GM12864 (cell line): Measurements from ENCODE around the gene PCBP2.
A peak's percentile ranks its signal among the peaks of the same experiment; 100 is the strongest.

ENCODE experiments used
- DNase-seq: peaks from one replicate; pipeline ENCODE4 v3.0.0-alpha.2; 2011; ENCODE audit warnings: low read depth
- H3K4me3 ChIP-seq: 2 replicates; pipeline ENCODE4 v1.5.1; 2011; ENCODE audit warnings: mild to moderate bottlenecking, low read depth, low read length, control low read depth
- CTCF ChIP-seq: IDR thresholded peaks from 2 replicates; pipeline ENCODE4 v1.5.1; 2011; ENCODE audit warnings: low read depth, mild to moderate bottlenecking, moderate library complexity, low read length, control low read depth, inconsistent platforms; ENCODE audit errors: missing control alignments

PCBP2 gene

DNA sequence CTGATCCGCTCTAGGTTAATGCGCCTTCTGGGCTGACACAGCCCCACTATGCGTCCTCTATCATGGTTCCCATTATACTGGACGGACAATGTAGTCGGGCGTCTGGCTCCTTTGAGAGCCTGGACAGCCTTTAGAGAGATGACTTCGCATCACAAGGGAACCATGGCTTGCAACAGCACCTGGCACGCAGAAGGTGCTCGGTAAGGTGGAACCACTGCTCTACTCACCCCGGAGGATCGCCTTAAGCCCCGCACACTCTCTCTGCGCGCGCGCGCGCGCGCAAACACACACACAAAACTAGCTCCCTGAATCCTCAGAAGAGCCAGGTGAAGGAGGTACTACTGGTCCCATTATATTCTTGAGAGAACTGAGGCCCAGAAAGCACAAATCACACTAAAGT, 40.3 kb downstream of the PCBP2 start:
- TF ChIP-seq CTCF, result no peak
- H3K4me3 ChIP-seq, result no peak overlapping the region
- no peak for DNase-seq

- H3K4me3 ChIP-seq, result peak overlapping the region; percentile 61
- TF ChIP-seq CTCF, result no peak
- DNase-seq, result peak; percentile 53
Measured at GRCh38 chr12:53492830-53493609, 41.1 kb downstream of the PCBP2 start.

GRCh38 chr12:53493610-53494391, 41.9 kb downstream of the PCBP2 start:
- no peak for DNase-seq
- TF ChIP-seq CTCF, result no peak
- peak overlapping the region; percentile 61 for H3K4me3 ChIP-seq

DNA sequence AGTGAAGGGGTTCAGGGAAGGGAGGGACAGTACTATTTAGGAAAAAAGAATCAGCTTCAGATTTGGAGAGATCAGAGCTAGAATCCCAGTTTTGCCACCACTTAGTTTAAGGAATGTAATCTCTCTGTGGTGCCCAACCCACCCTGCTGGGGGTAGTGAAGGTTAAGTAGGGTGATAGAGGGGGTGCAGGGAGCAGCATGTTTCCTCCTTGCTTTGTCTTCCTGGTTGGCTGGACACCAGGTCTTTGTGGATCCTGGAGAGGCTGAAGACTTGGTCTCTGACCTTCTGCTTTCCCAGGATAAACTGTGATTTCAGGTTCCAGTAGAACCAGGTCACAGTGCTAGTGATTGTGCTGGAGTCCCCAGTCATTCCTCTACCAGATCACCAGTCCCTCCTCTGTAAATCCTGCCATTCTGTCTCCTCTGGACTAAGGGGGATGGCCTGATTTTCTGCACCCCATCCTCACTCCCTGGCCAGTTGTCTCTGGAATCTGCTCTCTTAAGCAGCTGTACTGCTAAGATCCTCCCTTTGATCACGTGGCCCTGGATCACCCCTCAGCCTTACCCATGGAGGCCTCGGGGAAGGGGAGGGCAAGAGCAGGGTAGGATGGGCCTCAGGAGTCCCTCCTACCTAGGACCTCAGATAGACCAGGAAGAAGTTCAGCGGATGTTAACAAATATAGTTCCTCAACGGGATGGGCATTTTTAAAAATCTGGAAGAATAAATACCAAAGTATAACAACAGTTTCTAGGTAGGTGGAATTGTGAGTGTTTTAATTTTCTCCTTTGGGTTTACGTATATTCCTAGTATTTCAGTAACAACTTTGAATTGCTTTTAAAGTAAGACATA, 44.2 kb downstream of the PCBP2 start:
- DNase-seq, result no peak
- TF ChIP-seq CTCF, result no peak

GRCh38 chr12:53496752-53497032, 44.8 kb downstream of the PCBP2 start:
- no peak for DNase-seq
- H3K4me3 ChIP-seq, result no peak overlapping the region
- TF ChIP-seq CTCF, result no peak

More for the DNA sequence above, 44.2 kb downstream of the PCBP2 start:
- no peak overlapping the region for H3K4me3 ChIP-seq

GRCh38 chr12:53497461-53497860, 45.6 kb downstream of the PCBP2 start:
- no peak for DNase-seq
- TF ChIP-seq CTCF, result no peak
- H3K4me3 ChIP-seq, result no peak overlapping the region
